Neural cell (in vitro differentiated cells): ENCODE results near the gene SERPINB12. TPM values are rescaled to one million over a fixed set of nuclear protein-coding genes. Genes with fewer than 3 reads are reported as not detected.

Experiments
- H2AFZ ChIP-seq: fragments of 200-600, 300-800 bp; sonication (generic), shearing (Covaris generic); 2 replicates; pipeline ENCODE4 v1.6.0; 2014; ENCODE audit warnings: low read depth, mild to moderate bottlenecking, antibody characterized with exemption, low read length, moderate library complexity
- H3F3A ChIP-seq: fragments of 200-600 bp; shearing (Covaris generic); 2 replicates; pipeline ENCODE4 v1.6.1; 2016; ENCODE audit warnings: mild to moderate bottlenecking, moderate library complexity, mixed read lengths, antibody characterized with exemption, low read length; ENCODE audit not compliant: insufficient read depth, poor library complexity, severe bottlenecking
- H3K27ac ChIP-seq: fragments of 200-600, 300-800 bp; sonication (generic), shearing (Covaris generic); 2 replicates; pipeline ENCODE4 v1.5.1; 2014; ENCODE audit warnings: mild to moderate bottlenecking, low read length, moderate library complexity
- H3K27me3 ChIP-seq: fragments of 300-800, 200-600 bp; sonication (generic), shearing (Covaris generic); 2 replicates; pipeline ENCODE4 v1.6.0; 2014; ENCODE audit warnings: mild to moderate bottlenecking, low read depth, low read length, moderate library complexity; ENCODE audit not compliant: insufficient read depth
- H3K36me3 ChIP-seq: fragments of 300-800, 200-600 bp; sonication (generic), shearing (Covaris generic); 2 replicates; pipeline ENCODE4 v1.5.1; 2014; ENCODE audit warnings: mild to moderate bottlenecking, antibody characterized with exemption, low read length, moderate library complexity; ENCODE audit not compliant: insufficient read depth
- H3K4me2 ChIP-seq: fragments of 300-800, 200-600 bp; sonication (generic), shearing (Covaris generic); 2 replicates; pipeline ENCODE4 v1.6.0; 2014; ENCODE audit warnings: mild to moderate bottlenecking, low read length
- H3K4me3 ChIP-seq: fragments of 300-800, 200-600 bp; sonication (generic), shearing (Covaris generic); 2 replicates; pipeline ENCODE4 v1.5.1; 2014; ENCODE audit warnings: mild to moderate bottlenecking, low read length, moderate library complexity
- H3K79me2 ChIP-seq: fragments of 200-600 bp; shearing (Covaris generic); replicated peaks from 2 replicates; pipeline ENCODE4 v1.6.0; 2014; ENCODE audit warnings: mild to moderate bottlenecking, low read length, moderate library complexity; ENCODE audit not compliant: insufficient read depth
- H3K9ac ChIP-seq: fragments of 300-800, 200-600 bp; sonication (generic), shearing (Covaris generic); 2 replicates; pipeline ENCODE4 v1.6.1; 2016; ENCODE audit warnings: mild to moderate bottlenecking, low read length, mixed read lengths
- H3K9me2 ChIP-seq: fragments of 200-600 bp; shearing (Covaris generic); 2 replicates; pipeline ENCODE4 v1.6.1; 2016; ENCODE audit warnings: mild to moderate bottlenecking, low read length, mixed read lengths; ENCODE audit not compliant: insufficient read depth
- H3K9me3 ChIP-seq: fragments of 200-600, 300-800 bp; sonication (generic), shearing (Covaris generic); 2 replicates; pipeline ENCODE4 v1.6.1; 2016; ENCODE audit warnings: mild to moderate bottlenecking, mixed run types, low read length, moderate library complexity, mixed read lengths
- H4K20me1 ChIP-seq: fragments of 200-600 bp; shearing (Covaris generic); 2 replicates; pipeline ENCODE4 v1.6.1; 2016; ENCODE audit warnings: mild to moderate bottlenecking, mixed run types; ENCODE audit not compliant: insufficient read depth
- CTCF ChIP-seq: fragments of 450-650 bp; IDR thresholded peaks from 2 replicates; pipeline ENCODE4 v1.5.1; 2014; ENCODE audit warnings: antibody characterized with exemption, mild to moderate bottlenecking, moderate library complexity; ENCODE audit not compliant: poor library complexity, severe bottlenecking
- EP300 ChIP-seq: fragments of 450-650 bp; conservative IDR thresholded peaks from 2 replicates; pipeline ENCODE4 v1.6.1; 2014; ENCODE audit warnings: antibody characterized with exemption, mild to moderate bottlenecking, moderate library complexity; ENCODE audit not compliant: poor library complexity, severe bottlenecking
- EZH2 ChIP-seq: fragments of 200-600, 300-800 bp; shearing (Covaris generic), sonication (generic); IDR thresholded peaks from 2 replicates; pipeline ENCODE4 v1.6.1; 2014; ENCODE audit warnings: antibody characterized with exemption, low read length, borderline replicate concordance, mild to moderate bottlenecking; ENCODE audit not compliant: insufficient read depth, poor library complexity, severe bottlenecking
- MXI1 ChIP-seq: fragments of 450-650 bp; conservative IDR thresholded peaks from 2 replicates; pipeline ENCODE4 v1.6.1; 2014; ENCODE audit warnings: antibody characterized with exemption, mild to moderate bottlenecking; ENCODE audit not compliant: poor library complexity, severe bottlenecking
- POLR2AphosphoS5 ChIP-seq: IDR thresholded peaks from 2 replicates; pipeline ENCODE4 v1.6.1; 2012
- RAD21 ChIP-seq: fragments of 450-650 bp; conservative IDR thresholded peaks from 2 replicates; pipeline ENCODE4 v1.6.1; 2014; ENCODE audit warnings: antibody characterized with exemption, mild to moderate bottlenecking, moderate library complexity
- REST ChIP-seq: IDR thresholded peaks from 2 replicates; pipeline ENCODE4 v1.6.1; 2012; ENCODE audit warnings: borderline replicate concordance
- SMC3 ChIP-seq: fragments of 450-650 bp; conservative IDR thresholded peaks from 2 replicates; pipeline ENCODE4 v1.6.1; 2014; ENCODE audit warnings: antibody characterized with exemption, mild to moderate bottlenecking, moderate library complexity; ENCODE audit not compliant: poor library complexity
- TAF1 ChIP-seq: IDR thresholded peaks from 2 replicates; pipeline ENCODE4 v1.6.1; 2012; ENCODE audit warnings: low read depth
- polyA plus RNA-seq: library from polyadenylated mRNA; depleted of rRNA; stranded (reverse); fragments of >200 nt; gene quantifications from 2 replicates; pipeline ENCODE4 v1.2.3, GENCODE V29; 2014

Gene SERPINB12
- polyA plus RNA-seq, 1 donor from 2014 or later, result not detected

- Histone ChIP-seq H4K20me1 (no peaks in the 10 kb centered on the region), H3K9me2 (no peaks in the 10 kb centered on the region), H3F3A (no peaks in the 10 kb centered on the region), H2AFZ (no peak overlapping the region), H3K79me2 (no peaks in the 10 kb centered on the region), H3K4me2 (no peak overlapping the region), H3K9ac (no peak overlapping the region), H3K36me3 (no peaks in the 10 kb centered on the region), H3K27ac (no peak overlapping the region), H3K4me3 (no peak overlapping the region), H3K9me3 (no peaks in the 10 kb centered on the region), H3K27me3 (no peaks in the 10 kb centered on the region)
- no peak for TF ChIP-seq TAF1
- no peak for TF ChIP-seq POLR2AphosphoS5
- TF ChIP-seq SMC3, result no peak
- no peak for TF ChIP-seq RAD21
- no peak for TF ChIP-seq CTCF
- TF ChIP-seq MXI1, result no peak
- TF ChIP-seq REST, result no peak
- TF ChIP-seq EZH2, result no peak
- TF ChIP-seq EP300, result no peak
Measured at GRCh38 chr18:63528863-63529492, 13.2 kb upstream of the SERPINB12 start.

- Histone ChIP-seq H3K9me3 (no peaks in the 10 kb centered on the region), H3K4me3 (no peak overlapping the region), H3K27ac (no peak overlapping the region), H3K36me3 (no peaks in the 10 kb centered on the region), H2AFZ (no peak overlapping the region), H4K20me1 (no peaks in the 10 kb centered on the region), H3K9ac (no peak overlapping the region), H3K4me2 (no peak overlapping the region), H3F3A (no peaks in the 10 kb centered on the region), H3K79me2 (no peaks in the 10 kb centered on the region), H3K27me3 (no peaks in the 10 kb centered on the region), H3K9me2 (no peaks in the 10 kb centered on the region)
- TF ChIP-seq POLR2AphosphoS5 (no peak), TAF1 (no peak), EP300 (no peak), MXI1 (no peak), REST (no peak), SMC3 (no peak), EZH2 (no peak), RAD21 (no peak), CTCF (no peak)
Measured at GRCh38 chr18:63532471-63532870, 9.7 kb upstream of the SERPINB12 start.
